Astrocyte (in vitro differentiated cells and primary cell): ENCODE results near the gene MCF2L2.

Source experiments
- EZH2 ChIP-seq: IDR thresholded peaks from 2 replicates; pipeline ENCODE4 v1.6.1; 2012; ENCODE audit warnings: mild to moderate bottlenecking, low read length, inconsistent platforms; ENCODE audit not compliant: insufficient read depth
- TF ChIP-seq, protein P1 (sequence below): IDR thresholded peaks from 2 replicates; pipeline ENCODE4 v1.5.1; 2011; ENCODE audit warnings: low read depth, mild to moderate bottlenecking, inconsistent platforms, low read length, moderate library complexity; ENCODE audit not compliant: insufficient read depth

DNA sequence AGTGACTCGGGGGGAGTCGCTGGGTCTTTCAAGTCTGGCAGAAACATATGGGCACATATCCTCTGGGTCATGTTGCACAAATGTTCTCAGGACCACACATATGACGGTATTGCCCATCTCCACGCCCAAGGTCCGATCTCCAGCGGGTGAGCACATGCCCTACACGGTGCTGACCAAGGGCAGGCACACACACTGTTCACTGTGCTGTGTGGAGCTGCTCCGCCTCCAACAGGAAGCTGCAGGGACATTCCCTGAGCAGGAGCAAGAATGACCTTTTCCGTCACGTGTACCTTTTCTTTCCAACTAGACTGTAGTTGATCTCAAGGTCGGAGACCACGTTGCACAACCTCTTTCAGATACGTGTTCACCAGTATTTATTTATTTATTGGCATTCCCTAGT lies 217.1 kb downstream of the MCF2L2 start:
- TF ChIP-seq, protein P1, sequence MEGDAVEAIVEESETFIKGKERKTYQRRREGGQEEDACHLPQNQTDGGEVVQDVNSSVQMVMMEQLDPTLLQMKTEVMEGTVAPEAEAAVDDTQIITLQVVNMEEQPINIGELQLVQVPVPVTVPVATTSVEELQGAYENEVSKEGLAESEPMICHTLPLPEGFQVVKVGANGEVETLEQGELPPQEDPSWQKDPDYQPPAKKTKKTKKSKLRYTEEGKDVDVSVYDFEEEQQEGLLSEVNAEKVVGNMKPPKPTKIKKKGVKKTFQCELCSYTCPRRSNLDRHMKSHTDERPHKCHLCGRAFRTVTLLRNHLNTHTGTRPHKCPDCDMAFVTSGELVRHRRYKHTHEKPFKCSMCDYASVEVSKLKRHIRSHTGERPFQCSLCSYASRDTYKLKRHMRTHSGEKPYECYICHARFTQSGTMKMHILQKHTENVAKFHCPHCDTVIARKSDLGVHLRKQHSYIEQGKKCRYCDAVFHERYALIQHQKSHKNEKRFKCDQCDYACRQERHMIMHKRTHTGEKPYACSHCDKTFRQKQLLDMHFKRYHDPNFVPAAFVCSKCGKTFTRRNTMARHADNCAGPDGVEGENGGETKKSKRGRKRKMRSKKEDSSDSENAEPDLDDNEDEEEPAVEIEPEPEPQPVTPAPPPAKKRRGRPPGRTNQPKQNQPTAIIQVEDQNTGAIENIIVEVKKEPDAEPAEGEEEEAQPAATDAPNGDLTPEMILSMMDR = no peak
- TF ChIP-seq EZH2 = no peak
